Lower lobe of right lung (tissue), 2 donors: Measurements from ENCODE around the gene SCLT1. TPM values are rescaled to one million over a fixed set of nuclear protein-coding genes. Genes with fewer than 3 reads are reported as not detected.

Source experiments
- ATAC-seq, 2 donors: fragments of 200-7000 bp; cut with Tn5 transposase; one replicate each; pipeline ENCODE4 v1.9.1; 2020 to 2022; ENCODE audit warnings: mild to moderate bottlenecking in 2 of 2, moderate library complexity in 2 of 2
- DNase-seq: peaks from one replicate; pipeline ENCODE4 v3.0.0-alpha.2; 2020
- H3K27ac ChIP-seq: fragments of 200-600 bp; one replicate; pipeline ENCODE4 v1.8.0; 2022
- H3K27me3 ChIP-seq: fragments of 200-600 bp; one replicate; pipeline ENCODE4 v1.8.0; 2022; ENCODE audit warnings: low read depth
- H3K36me3 ChIP-seq: fragments of 200-600 bp; one replicate; pipeline ENCODE4 v1.8.0; 2022; ENCODE audit warnings: mild to moderate bottlenecking
- H3K4me1 ChIP-seq: fragments of 200-600 bp; one replicate; pipeline ENCODE4 v1.8.0; 2022
- H3K4me3 ChIP-seq: fragments of 200-600 bp; one replicate; pipeline ENCODE4 v1.8.0; 2022; ENCODE audit warnings: mild to moderate bottlenecking
- H3K9me3 ChIP-seq: fragments of 200-600 bp; one replicate; pipeline ENCODE4 v1.8.0; 2022
- CTCF ChIP-seq: fragments of 200-600 bp; IDR thresholded peaks from one replicate; pipeline ENCODE4 v1.8.0; 2022; ENCODE audit warnings: antibody characterized with exemption, mild to moderate bottlenecking
- intact Hi-C: fragments of 100-400 bp; cut with DNase I; formaldehyde crosslinking; loops from one replicate; pipeline ENCODE4 v1.11.0; 2022
- total RNA-seq: library from RNA; stranded (reverse); fragmentation: NEBNext Ultra II Directional; extraction: Animal tissue kit (Norgen Biotek cat#: 25700); gene quantifications from one replicate; pipeline ENCODE4 v1.2.1, GENCODE V29; 2021
- donor health status: DM: no; HTN: yes; CAD: no; lungs with severe emphysema.

The SCLT1 gene
- total RNA-seq, 1 donor from 2014 or later, result 19.3 TPM

- Histone ChIP-seq H3K36me3 (no peaks in the 10 kb centered on the region), H3K4me1 (no peaks in the 10 kb centered on the region), H3K27me3 (no peaks in the 10 kb centered on the region), H3K27ac (no peak overlapping the region), H3K9me3 (no peaks in the 10 kb centered on the region), H3K4me3 (no peak overlapping the region)
- DNase-seq (no peak), ATAC-seq (no peak)
- intact Hi-C loops, result no loop called here
- no peak for TF ChIP-seq CTCF
Observed at GRCh38 chr4:128904821-128905220, 188.5 kb downstream of the SCLT1 start.

DNA sequence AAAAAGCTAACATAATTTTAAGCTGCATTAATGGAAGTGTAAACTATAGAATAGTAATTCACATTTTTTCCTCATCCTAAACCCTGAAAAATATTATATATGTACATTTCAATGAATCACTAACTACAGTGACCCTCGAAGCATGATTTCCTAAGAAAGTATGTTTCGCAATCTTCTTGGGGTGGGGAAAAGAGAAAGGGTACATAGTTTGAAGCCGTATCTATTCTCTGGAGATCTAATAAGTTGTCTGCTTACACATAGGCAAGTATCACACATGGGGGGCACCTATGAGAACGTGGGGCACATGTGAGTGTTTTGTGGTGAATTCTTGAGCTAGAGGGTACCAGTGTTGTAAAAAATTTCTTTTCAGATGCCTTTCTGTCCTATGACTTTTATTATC lies 212.7 kb downstream of the SCLT1 start:
- H3K4me3 ChIP-seq, result no peak overlapping the region
- no peak overlapping the region for H3K27ac ChIP-seq
- H3K9me3 ChIP-seq, result no peaks in the 10 kb centered on the region
- TF ChIP-seq CTCF, result no peak
- no peak for DNase-seq
- ATAC-seq, result no peak
- intact Hi-C loops, result no loop called here
- no peaks in the 10 kb centered on the region for H3K4me1 ChIP-seq
- no peaks in the 10 kb centered on the region for H3K27me3 ChIP-seq
- no peaks in the 10 kb centered on the region for H3K36me3 ChIP-seq

DNA sequence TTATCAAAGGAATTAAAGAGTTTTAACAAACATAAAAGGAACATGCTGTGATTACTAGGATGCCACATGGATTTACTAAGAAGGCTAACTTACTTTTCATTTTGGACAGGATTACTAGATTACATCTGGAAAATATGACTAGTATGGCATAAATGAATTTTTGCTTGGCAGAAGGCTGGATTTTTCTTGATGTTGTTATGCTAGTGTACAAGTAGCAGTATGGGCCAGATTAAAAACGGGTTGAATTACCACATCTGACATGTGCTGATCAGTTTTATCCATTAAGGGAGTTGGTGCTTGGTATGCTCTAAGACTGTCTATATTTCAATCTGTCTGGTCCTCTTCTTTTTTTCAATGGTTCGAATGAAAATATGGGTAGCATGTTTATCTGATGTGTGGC lies 213.4 kb downstream of the SCLT1 start:
- Histone ChIP-seq H3K27ac (no peak overlapping the region), H3K36me3 (no peaks in the 10 kb centered on the region), H3K27me3 (no peaks in the 10 kb centered on the region), H3K9me3 (no peaks in the 10 kb centered on the region), H3K4me1 (no peaks in the 10 kb centered on the region), H3K4me3 (no peak overlapping the region)
- intact Hi-C loops, result no loop called here
- no peak for TF ChIP-seq CTCF
- ATAC-seq (no peak), DNase-seq (no peak)

- no peaks in the 10 kb centered on the region for H3K36me3 ChIP-seq
- no peak overlapping the region for H3K27ac ChIP-seq
- intact Hi-C loops, result no loop called here
- no peaks in the 10 kb centered on the region for H3K27me3 ChIP-seq
- H3K4me1 ChIP-seq, result no peaks in the 10 kb centered on the region
- no peak for DNase-seq
- H3K4me3 ChIP-seq, result no peak overlapping the region
- no peak for TF ChIP-seq CTCF
- no peak for ATAC-seq
- no peaks in the 10 kb centered on the region for H3K9me3 ChIP-seq
Observed at GRCh38 chr4:128879283-128879682, 214.1 kb downstream of the SCLT1 start.

GRCh38 chr4:128877934-128878333 lies 215.4 kb downstream of the SCLT1 start:
- Histone ChIP-seq H3K27me3 (no peaks in the 10 kb centered on the region), H3K4me1 (no peaks in the 10 kb centered on the region), H3K27ac (no peak overlapping the region), H3K4me3 (no peak overlapping the region), H3K9me3 (no peaks in the 10 kb centered on the region), H3K36me3 (peaks cover 8% of the 10 kb centered on the region)
- ATAC-seq (no peak), DNase-seq (no peak)
- TF ChIP-seq CTCF, result no peak
- intact Hi-C loops, result no loop called here

DNA sequence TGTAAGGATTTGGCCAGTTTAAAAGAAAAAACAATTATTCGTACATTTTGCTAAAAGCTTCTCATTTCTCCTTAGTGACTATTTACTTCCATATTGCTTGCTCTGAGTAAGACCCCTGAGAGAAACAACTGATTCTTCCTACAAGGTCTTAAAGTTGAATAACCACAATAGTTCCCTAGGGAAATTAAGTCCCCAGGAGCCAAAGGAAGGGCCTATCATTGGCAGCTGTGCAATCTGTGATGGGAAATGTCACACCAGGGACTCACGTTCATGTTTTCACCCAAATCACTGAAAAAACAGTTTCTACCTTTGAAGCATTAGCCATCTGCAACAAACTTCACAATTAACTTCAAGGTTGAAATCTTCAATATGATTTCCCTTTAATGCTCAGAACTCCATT lies 217.1 kb downstream of the SCLT1 start:
- no peak overlapping the region for H3K4me3 ChIP-seq
- no peaks in the 10 kb centered on the region for H3K9me3 ChIP-seq
- intact Hi-C loops, result no loop called here
- no peaks in the 10 kb centered on the region for H3K27me3 ChIP-seq
- no peaks in the 10 kb centered on the region for H3K4me1 ChIP-seq
- DNase-seq, result no peak
- TF ChIP-seq CTCF, result no peak
- H3K27ac ChIP-seq, result no peak overlapping the region
- H3K36me3 ChIP-seq, result peaks cover 25% of the 10 kb centered on the region
- no peak for ATAC-seq
